ENCODE results near the gene PIGT.

Gene PIGT

GRCh38 chr20:45415822-45416637, at the start of gene PIGT:
Gene PIGT, plus strand, starts transcription at chr20:45416141. Its CDS starts 16 bp downstream, at chr20:45416157.
- DNase-seq: peak; percentile 75

DNA sequence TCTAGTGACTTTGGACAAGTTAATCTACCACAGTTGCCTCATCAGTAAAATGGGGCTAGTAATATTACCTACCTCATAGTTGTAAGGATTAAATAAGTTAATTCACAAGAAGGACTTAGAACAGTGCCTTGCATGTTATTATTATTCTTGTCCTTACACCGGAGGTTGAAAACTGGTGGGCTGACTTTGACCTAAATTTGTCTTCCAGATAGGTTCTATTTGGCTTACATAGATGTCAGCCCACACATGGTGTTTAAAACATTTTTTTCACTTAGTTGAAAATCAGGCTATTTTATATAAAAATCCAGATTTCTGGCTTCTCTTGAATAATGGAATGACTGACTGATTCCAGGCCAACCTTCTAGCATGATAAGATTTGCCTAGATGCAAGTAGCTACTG, 49.7 kb upstream of the PIGT start:
- DNase-seq: no peak

GRCh38 chr20:45366631-45367030, 49.3 kb upstream of the PIGT start:
- no peak for DNase-seq

- DNase-seq: no peak
Measured at GRCh38 chr20:45367126-45367525, 48.8 kb upstream of the PIGT start.

DNA sequence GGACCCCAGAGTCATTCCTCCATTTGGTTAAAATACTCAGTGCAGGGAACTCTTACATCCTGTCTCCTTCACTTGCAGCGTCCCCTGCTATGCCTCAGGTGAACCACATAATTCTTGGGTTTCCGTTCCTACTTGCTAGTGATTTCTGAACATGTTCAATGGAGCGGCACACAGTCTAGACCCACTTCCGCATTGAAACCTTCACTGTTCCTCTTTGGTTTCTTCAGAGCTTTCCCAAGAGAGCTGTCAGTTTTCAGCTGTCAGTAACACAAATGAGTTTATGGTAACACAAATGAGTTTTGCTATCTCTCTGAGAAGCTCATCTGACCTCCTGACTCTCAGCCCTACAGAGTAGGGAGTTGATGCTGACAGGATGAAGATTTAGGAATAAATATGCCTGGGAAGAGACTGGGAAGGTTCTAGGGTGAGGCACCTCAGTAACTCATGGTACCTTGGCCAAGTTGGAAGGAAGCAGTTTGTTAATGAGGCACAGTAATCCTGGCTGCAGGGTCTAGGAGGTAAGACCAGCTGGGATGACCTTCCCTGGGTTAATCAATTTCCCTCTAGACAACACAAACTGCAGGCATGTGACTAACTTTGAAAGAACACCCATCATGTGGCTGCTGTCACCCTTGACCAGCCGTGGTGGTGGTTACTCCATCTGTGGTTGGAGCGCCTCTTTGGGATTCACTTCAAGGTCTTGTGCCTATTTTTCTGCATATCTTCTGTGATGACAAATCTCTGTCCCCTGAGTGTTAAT, 47.5 kb upstream of the PIGT start:
- no peak for DNase-seq

DNA sequence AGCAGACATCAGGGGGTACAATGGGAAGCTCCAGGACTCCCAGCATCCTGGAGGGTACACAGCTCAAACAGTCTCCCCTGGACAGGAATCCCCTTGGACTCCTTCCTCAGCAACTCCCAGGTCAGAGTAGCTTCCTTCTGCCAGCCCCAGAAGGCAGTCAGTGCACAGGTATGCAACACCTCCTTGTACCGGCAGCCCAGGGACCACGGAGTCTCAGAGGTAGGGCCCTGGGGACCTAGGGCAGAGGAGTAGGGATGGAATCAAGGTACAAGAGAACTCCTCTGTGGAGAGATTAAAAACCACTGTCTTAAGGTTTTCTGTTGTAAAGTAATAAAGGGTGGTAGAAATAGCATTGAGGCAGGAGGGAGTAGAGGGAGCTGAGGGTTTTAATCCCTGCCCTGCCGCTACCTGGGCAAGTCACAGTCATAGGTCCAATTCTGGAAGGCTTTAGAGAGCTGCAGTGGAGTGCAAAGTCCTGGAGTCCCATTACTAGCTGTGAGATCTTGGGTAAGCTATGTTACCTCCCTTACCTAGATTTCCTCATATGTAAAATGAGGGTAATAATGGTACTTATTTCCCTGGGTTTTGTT, 45.3 kb upstream of the PIGT start:
- DNase-seq: no peak

DNA sequence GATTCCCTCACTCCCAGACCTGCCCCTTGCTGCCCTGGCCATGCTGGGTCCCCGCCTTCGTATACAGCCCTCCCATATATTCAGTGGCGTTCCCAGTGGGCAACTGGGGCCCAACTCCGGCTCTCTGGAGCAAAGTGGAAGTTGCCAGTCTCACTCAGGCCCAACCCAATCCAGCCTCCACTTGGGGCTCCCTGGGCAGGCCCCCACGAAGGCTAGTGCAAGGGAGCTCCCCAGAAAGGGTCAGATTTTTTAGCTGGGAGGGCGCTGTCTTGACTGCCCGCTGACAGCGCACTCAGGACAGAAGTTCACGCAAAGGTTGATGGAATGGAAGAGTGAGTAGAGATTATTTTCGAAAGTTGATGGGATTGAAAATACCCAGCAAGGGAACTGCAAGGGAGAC, 43.7 kb upstream of the PIGT start:
- DNase-seq: no peak

DNA sequence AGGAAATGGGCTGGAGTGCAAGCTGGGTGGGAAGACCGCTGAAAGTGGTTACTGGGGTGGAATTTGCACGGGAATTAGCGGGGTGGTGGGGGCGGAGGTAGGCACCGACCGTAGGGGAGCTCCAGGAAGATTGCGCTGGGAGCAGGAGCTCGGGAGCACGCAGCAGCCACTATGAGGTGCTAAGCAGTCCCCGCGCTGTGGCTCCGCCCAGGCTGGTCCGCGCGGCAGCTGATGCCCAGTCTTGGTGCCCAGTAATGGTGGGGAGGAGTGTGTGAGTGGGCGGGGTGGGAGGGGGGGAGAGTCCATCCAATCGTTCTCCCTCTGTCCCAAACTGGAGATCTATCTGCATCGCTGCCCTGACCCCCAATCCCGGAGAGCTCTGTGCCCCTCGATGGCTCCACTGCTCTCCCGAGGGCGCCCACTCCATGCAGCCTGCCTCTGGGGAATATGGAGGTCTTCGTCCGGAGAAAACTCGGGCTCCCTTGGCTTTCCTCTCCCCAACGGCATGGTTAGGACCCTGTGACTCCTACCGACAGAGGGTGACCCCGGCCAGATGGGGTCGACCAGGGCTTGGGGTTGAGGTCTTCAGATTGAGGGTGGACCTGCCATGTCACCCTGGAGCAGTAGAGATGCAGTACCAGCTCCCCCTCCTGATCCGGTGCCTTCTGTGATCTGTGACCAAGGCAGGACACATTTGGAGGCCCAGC, 43.1 kb upstream of the PIGT start:
- DNase-seq: no peak

GRCh38 chr20:45373353-45374100, 42.4 kb upstream of the PIGT start:
- peak; percentile 74 for DNase-seq

GRCh38 chr20:45374101-45374467, 41.9 kb upstream of the PIGT start:
- DNase-seq: no peak

- no peak for DNase-seq
Measured at GRCh38 chr20:45374966-45375365, 41.0 kb upstream of the PIGT start.

GRCh38 chr20:45377269-45377668, 38.7 kb upstream of the PIGT start:
- DNase-seq: no peak

DNA sequence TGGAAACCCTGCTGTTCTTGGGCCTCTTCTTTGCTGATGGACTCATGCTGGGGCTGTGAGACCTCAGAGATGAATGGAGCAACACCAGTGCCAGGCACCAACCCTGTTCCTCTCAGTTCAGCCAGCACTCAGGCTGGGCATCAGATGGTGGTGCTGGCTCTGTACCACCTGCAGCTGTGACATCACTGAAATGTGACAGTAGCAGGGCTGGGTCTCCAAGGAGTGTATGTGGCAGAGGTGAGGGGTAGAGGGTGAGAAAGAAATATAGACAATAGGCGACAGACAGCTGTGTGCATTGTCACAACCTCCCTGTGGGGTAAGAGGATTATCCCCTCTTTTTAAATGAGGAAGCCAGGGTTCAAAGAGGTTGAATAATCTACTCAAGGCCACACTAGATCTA, 37.8 kb upstream of the PIGT start, which contains the start of gene TP53TG5:
Gene TP53TG5 (minus strand): TSS at position 135 of the 400 bp plus-strand sequence. CDS start 89 bp downstream, at position 46.
- DNase-seq: no peak

DNA sequence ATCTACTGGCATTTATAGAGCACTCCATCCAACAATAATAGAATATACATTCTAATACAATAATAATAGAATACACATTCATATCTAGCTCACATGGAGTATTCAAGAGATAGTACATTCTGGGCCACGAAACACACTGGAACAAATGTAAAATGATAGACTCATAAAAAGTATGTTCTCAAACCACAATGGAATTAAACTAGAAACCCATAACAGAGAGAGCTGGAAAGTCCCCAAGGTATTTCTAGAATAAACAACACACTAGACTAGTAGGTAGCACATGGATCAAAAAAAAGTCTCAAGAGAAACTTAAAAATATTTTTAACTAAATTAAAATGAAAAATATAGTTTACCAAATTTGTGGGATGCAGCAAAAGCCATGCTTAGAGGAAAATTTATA, 28.7 kb upstream of the PIGT start:
- DNase-seq: no peak

GRCh38 chr20:45390931-45391330, 25.0 kb upstream of the PIGT start:
- no peak for DNase-seq

GRCh38 chr20:45391559-45391958, 24.4 kb upstream of the PIGT start:
- no peak for DNase-seq

GRCh38 chr20:45392733-45393132, 23.2 kb upstream of the PIGT start:
- no peak for DNase-seq

- DNase-seq: no peak
Measured at GRCh38 chr20:45394221-45395113, 21.5 kb upstream of the PIGT start.

DNA sequence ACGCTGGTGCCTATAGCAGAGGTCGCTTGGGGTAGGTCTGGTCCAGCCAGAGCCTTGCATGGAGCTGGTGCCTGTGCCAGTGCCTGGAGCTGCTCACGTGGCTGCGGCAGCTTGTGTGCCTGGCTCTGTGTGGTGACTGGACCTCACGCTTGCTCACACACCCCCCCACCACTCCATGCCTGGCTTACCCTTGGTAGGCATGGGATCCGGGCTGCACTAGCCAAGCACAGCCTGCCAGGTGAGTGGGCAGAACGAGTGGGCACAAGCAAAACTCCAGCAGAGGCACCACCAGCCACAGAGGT, 20.9 kb upstream of the PIGT start:
- DNase-seq: no peak

GRCh38 chr20:45399018-45399417, 16.9 kb upstream of the PIGT start:
- DNase-seq: no peak

GRCh38 chr20:45400346-45401031, 15.5 kb upstream of the PIGT start:
- no peak for DNase-seq

Measured in NCI-H1694 treated with DMSO at 0.1 percent for 48 hours (cell line).